OCI-LY1 (cell line): ENCODE measurements around the gene NEB.

Experiments
- CTCF ChIP-seq: fragments of 200-600 bp; sonication (generic), shearing (Covaris generic); IDR thresholded peaks from 2 replicates; pipeline ENCODE4 v1.5.1; 2017; ENCODE audit warnings: mild to moderate bottlenecking, antibody characterized with exemption, low read length, moderate library complexity, mixed read lengths
- EZH2 ChIP-seq: fragments of 200-600 bp; sonication (generic), shearing (Covaris generic); IDR thresholded peaks from 2 replicates; pipeline ENCODE4 v1.8.0; 2017; ENCODE audit warnings: borderline replicate concordance, mixed run types, mild to moderate bottlenecking, antibody characterized with exemption, low read length, moderate library complexity, mixed read lengths

GRCh38 chr2:151781642-151782041, 47.4 kb upstream of the NEB start:
- no peak for TF ChIP-seq EZH2
- TF ChIP-seq CTCF, result no peak
